HUES48 (cell line): ENCODE data around the gene PRSS50.
"Not testable (repeated sequence)": the region's sequence is repeated elsewhere in the genome, so short reads cannot be mapped to it uniquely, and the experiment has no call there.

ENCODE experiments used
- H3K27ac ChIP-seq: one replicate; pipeline ENCODE4 v1.7.0; 2013; ENCODE audit warnings: low read depth, low read length, inconsistent platforms
- H3K27me3 ChIP-seq: 2 replicates; pipeline ENCODE4 v1.6.1; 2013; ENCODE audit warnings: mild to moderate bottlenecking, low read length; ENCODE audit not compliant: control insufficient read depth, insufficient read depth
- H3K36me3 ChIP-seq: 2 replicates; pipeline ENCODE4 v1.6.1; 2013; ENCODE audit warnings: low read length; ENCODE audit not compliant: control insufficient read depth, insufficient read depth
- H3K4me1 ChIP-seq: 2 replicates; pipeline ENCODE4 v1.6.1; 2013; ENCODE audit warnings: mild to moderate bottlenecking, low read length; ENCODE audit not compliant: control insufficient read depth, insufficient read depth
- H3K4me3 ChIP-seq: 2 replicates; pipeline ENCODE4 v1.5.1; 2013; ENCODE audit warnings: mild to moderate bottlenecking, low read depth, low read length
- H3K9ac ChIP-seq: 2 replicates; pipeline ENCODE4 v1.6.1; 2013; ENCODE audit warnings: mild to moderate bottlenecking, low read depth, low read length, moderate library complexity
- H3K9me3 ChIP-seq: 2 replicates; pipeline ENCODE4 v1.6.1; 2013; ENCODE audit warnings: low read length; ENCODE audit not compliant: control insufficient read depth, insufficient read depth

PRSS50 gene

GRCh38 chr3:46706771-46707582 lies 10.7 kb downstream of the PRSS50 start:
- H3K9me3 ChIP-seq: no peaks in the 10 kb centered on the region
- no peak overlapping the region for H3K27ac ChIP-seq
- H3K4me3 ChIP-seq: no peak overlapping the region
- no peaks in the 10 kb centered on the region for H3K4me1 ChIP-seq
- peaks cover 7% of the 10 kb centered on the region for H3K27me3 ChIP-seq
- no peaks in the 10 kb centered on the region for H3K36me3 ChIP-seq
- H3K9ac ChIP-seq: no peak overlapping the region

- no peaks in the 10 kb centered on the region for H3K9me3 ChIP-seq
- no peak overlapping the region for H3K27ac ChIP-seq
- H3K4me1 ChIP-seq: no peaks in the 10 kb centered on the region
- H3K4me3 ChIP-seq: no peak overlapping the region
- no peak overlapping the region for H3K9ac ChIP-seq
- H3K27me3 ChIP-seq: peaks cover 15% of the 10 kb centered on the region
- no peaks in the 10 kb centered on the region for H3K36me3 ChIP-seq
Measured at GRCh38 chr3:46705751-46706552, 11.7 kb downstream of the PRSS50 start.

GRCh38 chr3:46705022-46705530 lies 12.6 kb downstream of the PRSS50 start:
- no peak overlapping the region for H3K4me3 ChIP-seq
- peaks cover 23% of the 10 kb centered on the region for H3K27me3 ChIP-seq
- H3K4me1 ChIP-seq: no peaks in the 10 kb centered on the region
- no peak overlapping the region for H3K27ac ChIP-seq
- H3K9me3 ChIP-seq: no peaks in the 10 kb centered on the region
- no peaks in the 10 kb centered on the region for H3K36me3 ChIP-seq
- H3K9ac ChIP-seq: no peak overlapping the region

GRCh38 chr3:46704346-46704745 lies 13.3 kb downstream of the PRSS50 start:
- H3K9ac ChIP-seq, H3K4me3 ChIP-seq, H3K4me1 ChIP-seq, H3K36me3 ChIP-seq, H3K9me3 ChIP-seq, H3K27ac ChIP-seq: not testable (repeated sequence)
- H3K27me3 ChIP-seq: peaks cover 23% of the 10 kb centered on the region

GRCh38 chr3:46703013-46703520 lies 14.6 kb downstream of the PRSS50 start:
- Histone ChIP-seq H3K9me3 (no peaks in the 10 kb centered on the region), H3K27me3 (peaks cover 23% of the 10 kb centered on the region), H3K9ac (no peak overlapping the region), H3K27ac (no peak overlapping the region), H3K4me1 (no peaks in the 10 kb centered on the region), H3K4me3 (no peak overlapping the region), H3K36me3 (no peaks in the 10 kb centered on the region)

GRCh38 chr3:46702246-46703012 lies 15.2 kb downstream of the PRSS50 start:
- Histone ChIP-seq H3K4me1 (no peaks in the 10 kb centered on the region), H3K27me3 (peaks cover 23% of the 10 kb centered on the region), H3K27ac (no peak overlapping the region), H3K4me3 (no peak overlapping the region), H3K9ac (no peak overlapping the region), H3K9me3 (no peaks in the 10 kb centered on the region), H3K36me3 (no peaks in the 10 kb centered on the region)

- H3K4me1 ChIP-seq: no peaks in the 10 kb centered on the region
- H3K27me3 ChIP-seq: peaks cover 23% of the 10 kb centered on the region
- peak within 1 kb of the TSS; percentile 49 for H3K4me3 ChIP-seq
- H3K9ac ChIP-seq: no peak within 1 kb of the TSS
- H3K9me3 ChIP-seq: no peaks in the 10 kb centered on the region
- H3K27ac ChIP-seq: no peak within 1 kb of the TSS
- no peaks in the 10 kb centered on the region for H3K36me3 ChIP-seq
Measured at GRCh38 chr3:46701181-46701939, 16.3 kb downstream of the PRSS50 start, which contains the start of gene TMIE. TMIE (plus strand) TSS chr3:46701392; CDS start chr3:46701488, 96 bp downstream.

GRCh38 chr3:46700772-46701171 lies 16.9 kb downstream of the PRSS50 start:
- H3K27ac ChIP-seq: no peak overlapping the region
- H3K27me3 ChIP-seq: peaks cover 23% of the 10 kb centered on the region
- no peaks in the 10 kb centered on the region for H3K9me3 ChIP-seq
- H3K4me1 ChIP-seq: no peaks in the 10 kb centered on the region
- no peak overlapping the region for H3K4me3 ChIP-seq
- no peak overlapping the region for H3K9ac ChIP-seq
- no peaks in the 10 kb centered on the region for H3K36me3 ChIP-seq

GRCh38 chr3:46699676-46700523 lies 17.8 kb downstream of the PRSS50 start:
- Histone ChIP-seq H3K36me3 (no peaks in the 10 kb centered on the region), H3K27ac (no peak overlapping the region), H3K9ac (no peak overlapping the region), H3K9me3 (no peaks in the 10 kb centered on the region), H3K4me3 (no peak overlapping the region), H3K27me3 (peaks cover 23% of the 10 kb centered on the region), H3K4me1 (no peaks in the 10 kb centered on the region)
